Activated effector memory CD4-positive, alpha-beta T cell treated with anti-CD3 and anti-CD28 coated beads, Interleukin-2, amount 50 U/mL, for 16 hours (primary cell): ENCODE results near the gene HNRNPC.
"Not testable (repeated sequence)": the region's sequence is repeated elsewhere in the genome, so short reads cannot be mapped to it uniquely, and the experiment has no call there.

Experiments
- DNase-seq: peaks from one replicate; pipeline ENCODE4 v3.0.0-alpha.2; 2020

The HNRNPC gene

GRCh38 chr14:21191261-21191808 lies 77.9 kb downstream of the HNRNPC start:
- DNase-seq: no peak

DNA sequence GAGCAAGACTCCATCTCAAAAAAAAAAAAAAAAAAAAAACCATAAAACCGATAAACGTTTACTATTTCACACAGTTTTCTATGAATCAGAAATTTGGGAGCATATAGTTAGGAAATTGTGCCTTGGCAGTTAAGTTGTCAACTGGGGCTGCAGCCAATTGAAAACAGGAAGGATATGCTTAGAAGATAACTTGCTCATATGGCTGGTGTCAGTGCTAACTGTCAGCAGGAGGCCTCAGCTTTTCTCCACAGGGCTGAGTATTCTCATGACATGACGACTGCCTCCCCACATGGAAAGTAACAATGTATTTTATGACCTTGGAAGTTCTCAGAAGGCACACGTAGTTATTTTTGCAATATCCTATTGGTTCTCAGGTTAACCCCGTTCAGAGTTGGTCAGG lies 83.8 kb downstream of the HNRNPC start:
- no peak for DNase-seq

- DNase-seq: no peak
Measured at GRCh38 chr14:21184254-21184653, 85.0 kb downstream of the HNRNPC start.

DNA sequence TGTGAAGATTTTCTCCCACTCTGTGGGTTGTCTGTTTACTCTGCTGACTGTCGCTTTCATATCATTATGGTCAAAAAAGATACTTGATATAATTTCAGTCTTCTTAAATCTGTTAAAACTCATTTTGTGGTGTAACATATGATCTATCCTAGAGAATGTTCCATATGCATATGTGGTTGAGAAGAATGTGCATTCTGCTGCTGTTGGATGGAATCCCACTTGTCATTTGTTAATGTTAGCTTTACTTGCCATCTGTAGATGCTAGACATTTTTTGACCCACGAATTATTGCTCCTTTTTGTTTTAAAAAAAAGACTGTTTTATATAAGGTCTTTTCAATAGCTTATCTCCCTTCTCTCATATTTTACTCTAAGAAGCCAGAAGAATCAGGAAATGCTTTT lies 87.1 kb downstream of the HNRNPC start:
- no peak for DNase-seq

GRCh38 chr14:21171128-21171527 lies 98.1 kb downstream of the HNRNPC start:
- DNase-seq: no peak

DNA sequence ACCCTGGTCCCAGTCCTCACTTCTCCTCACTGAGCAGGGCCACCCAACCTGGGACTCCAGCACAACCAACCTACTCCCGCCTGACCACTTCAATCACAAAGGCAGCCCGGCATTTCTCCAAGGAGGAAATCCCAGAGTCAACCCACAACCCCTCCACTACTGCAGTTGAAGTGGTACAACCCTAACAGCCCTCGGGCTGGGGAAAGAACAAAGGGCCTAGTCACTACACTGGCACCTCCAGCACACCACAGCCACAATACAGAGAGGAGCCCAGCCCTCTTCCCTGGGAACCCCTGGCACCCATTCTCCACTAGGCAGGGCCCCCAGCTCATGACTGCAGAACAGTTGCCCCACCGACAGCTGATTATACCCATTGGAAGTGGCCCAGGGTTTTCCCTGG lies 99.7 kb downstream of the HNRNPC start:
- DNase-seq: no peak

DNA sequence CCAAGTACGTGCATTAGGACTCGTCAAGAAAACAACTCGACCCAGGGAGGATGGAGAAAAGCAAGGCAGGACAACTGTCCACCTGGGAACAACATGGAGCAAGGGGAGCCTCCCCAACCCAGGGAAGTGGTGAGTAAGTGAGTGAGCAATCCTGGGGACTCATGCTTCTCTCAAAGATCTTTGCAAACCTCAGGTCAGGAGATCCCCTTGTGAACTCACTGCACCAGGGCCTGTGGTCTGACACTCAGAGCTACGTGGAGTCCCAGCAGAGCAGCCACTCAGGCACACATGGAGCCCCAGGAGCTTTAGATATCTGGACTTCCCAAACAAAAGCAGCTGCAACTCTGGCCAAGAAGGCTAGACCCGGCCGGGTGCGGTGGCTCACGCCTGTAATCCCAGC lies 101.2 kb downstream of the HNRNPC start:
- DNase-seq: no peak

DNA sequence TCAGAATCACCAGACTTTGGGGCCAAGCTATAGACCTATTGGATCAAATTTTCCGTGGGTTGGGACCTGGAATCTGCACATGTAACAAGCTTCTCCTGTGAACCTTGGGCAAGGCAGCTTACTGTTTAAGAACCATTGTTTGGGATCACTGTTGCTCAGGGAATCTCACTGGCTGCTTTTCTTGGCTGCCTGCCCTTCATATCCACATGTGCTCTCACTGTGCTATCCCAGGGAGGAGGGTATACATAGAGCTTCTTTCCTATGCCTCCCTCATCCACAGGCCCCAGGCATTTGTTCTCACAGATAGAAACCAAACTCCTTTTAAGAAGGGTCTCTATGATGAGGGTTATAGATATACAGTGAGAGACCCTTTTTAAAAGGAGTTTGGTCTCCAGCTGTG lies 103.6 kb downstream of the HNRNPC start:
- not testable (repeated sequence) for DNase-seq

DNA sequence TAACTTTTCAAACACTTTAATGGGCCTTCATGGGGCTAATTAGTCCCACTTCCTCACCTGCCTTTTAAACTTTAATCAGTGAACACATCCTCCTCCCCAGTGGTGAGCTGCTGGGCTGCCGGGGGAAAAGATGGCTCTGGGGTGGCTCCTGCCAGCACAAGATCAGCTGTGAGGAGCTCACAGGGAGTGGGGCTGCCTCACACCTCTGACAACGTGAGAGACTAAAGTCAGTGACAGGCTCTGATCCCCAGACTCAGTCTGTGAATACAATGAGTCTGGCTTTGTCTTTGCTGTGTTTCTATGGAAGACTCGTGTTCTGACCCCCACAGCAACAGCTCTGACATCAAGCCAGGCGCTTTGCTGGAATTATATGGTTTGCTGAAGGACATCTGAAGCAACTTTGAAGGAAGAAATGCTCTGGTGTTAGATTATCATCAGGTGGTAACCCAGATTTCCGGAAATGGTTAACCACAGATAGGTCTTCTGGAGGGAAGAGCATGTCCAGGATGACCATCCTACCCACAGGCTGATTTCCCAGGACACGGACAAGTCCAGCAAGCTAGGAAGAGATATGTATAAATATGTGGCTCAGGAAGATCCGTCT lies 104.1 kb downstream of the HNRNPC start:
- DNase-seq: not testable (repeated sequence)

DNA sequence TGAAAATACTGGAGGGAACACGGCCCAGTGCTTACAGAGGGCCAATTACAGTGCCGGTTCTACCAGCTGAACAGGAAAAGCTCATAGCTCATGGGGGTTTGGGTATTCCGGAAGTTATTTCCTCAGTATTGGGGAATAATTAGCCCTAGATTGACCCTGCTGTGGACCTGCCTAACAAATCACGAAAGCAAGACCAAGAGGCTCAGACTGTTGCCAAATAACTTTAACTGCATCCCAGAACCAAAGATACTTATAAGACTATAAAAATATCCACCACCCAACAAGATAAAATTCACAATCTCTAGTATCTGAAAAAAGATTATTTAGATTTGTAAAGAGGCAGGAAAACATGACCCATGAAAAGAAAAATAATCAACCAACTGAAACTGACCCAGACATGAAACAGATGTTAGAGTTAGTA lies 105.4 kb downstream of the HNRNPC start:
- no peak for DNase-seq

DNA sequence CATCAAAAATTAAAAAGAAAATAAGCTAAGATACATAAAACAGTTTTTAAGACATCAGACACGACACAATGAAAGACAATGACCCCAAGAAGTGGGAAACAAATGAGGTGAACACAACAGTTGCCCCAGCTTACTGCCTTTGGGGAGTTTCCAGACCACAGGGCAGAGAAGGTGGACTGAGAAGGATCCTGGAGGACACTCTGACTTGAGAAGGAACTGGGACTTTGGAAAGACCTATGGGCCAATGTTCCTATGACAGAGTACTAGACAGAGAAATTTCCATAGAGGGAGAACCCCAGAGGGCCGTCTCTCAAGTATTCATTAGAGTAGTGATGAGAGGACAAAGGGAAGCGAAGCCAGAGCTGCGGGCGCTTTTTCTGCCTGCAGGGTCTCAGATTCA lies 107.2 kb downstream of the HNRNPC start:
- no peak for DNase-seq

DNA sequence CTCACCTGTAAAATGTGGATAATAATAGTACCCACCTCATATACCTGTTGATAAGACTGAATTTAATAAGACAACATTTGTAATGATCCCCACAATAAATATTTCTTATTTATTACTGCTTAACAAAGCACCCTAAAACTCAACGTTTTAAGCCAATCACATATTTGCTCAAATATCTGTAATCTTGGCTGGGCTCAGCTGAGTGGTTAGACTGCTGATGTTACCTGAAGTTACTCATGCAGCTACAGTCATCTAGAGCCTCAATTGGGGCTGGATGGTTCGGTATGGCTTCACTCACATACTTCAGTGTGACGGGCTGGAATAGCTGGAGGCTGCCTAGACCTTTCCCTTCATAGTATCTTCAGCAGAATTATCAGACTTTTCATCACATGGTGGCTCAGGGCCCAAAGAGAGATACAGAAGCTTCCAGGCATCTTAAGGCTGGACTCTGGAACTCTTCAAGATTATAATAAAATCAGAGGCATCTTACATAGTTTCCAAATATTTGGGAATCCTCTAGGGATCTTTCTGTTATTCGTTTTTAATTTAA lies 109.1 kb downstream of the HNRNPC start:
- DNase-seq: no peak
